Stimulated activated effector memory CD8-positive, alpha-beta T cell treated with anti-CD3 and anti-CD28 coated beads, Interleukin-12 subunit alpha, Interleukin-12 subunit beta, amount 100 ng/mL, for 72 hours (primary cell): ENCODE results near the gene PKP2.
"Not testable (repeated sequence)": the region's sequence is repeated elsewhere in the genome, so short reads cannot be mapped to it uniquely, and the experiment has no call there.

ENCODE experiments used
- ATAC-seq: fragments of 150-1000 bp; cut with Tn5 transposase; 2 replicates; pipeline ENCODE4 v1.10.0; 2021
- DNase-seq, 2 donors: peaks; one replicate each; pipeline ENCODE4 v3.0.0; 2021 to 2022; ENCODE audit warnings: low spot score in 2 of 2
- H3K27ac Mint-ChIP-seq: one replicate; pipeline ENCODE4 v1.8.0; 2022; ENCODE audit warnings: mild to moderate bottlenecking, mixed read lengths
- H3K36me3 Mint-ChIP-seq: one replicate; pipeline ENCODE4 v1.8.0; 2022; ENCODE audit warnings: mild to moderate bottlenecking, mixed read lengths
- H3K4me1 Mint-ChIP-seq: one replicate; pipeline ENCODE4 v1.8.0; 2022; ENCODE audit warnings: mixed read lengths
- H3K4me3 Mint-ChIP-seq: one replicate; pipeline ENCODE4 v1.8.0; 2022; ENCODE audit warnings: mild to moderate bottlenecking, mixed read lengths
- H3K9me3 Mint-ChIP-seq: one replicate; pipeline ENCODE4 v1.8.0; 2022; ENCODE audit warnings: mixed read lengths

Gene PKP2

DNA sequence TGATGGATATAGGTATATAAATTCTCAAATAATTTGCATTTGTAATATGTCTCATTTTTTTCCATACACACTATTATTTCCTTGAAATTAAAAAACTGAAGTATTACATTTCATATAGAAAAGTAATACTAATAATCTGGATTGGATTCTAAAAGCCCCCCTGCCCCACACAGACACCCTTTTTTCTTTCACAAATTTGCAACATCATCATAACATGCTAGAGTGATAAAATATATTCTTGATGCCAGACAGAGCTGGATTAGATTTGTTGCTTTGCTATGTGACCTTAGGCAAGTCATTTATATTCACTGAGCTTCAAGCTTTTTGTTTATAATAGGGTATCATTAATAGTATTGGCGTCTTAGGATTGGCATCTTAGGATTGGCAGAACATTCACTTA, 6.7 kb upstream of the PKP2 start:
- DNase-seq (no peak), ATAC-seq (no peak)
- Mint-ChIP-seq H3K4me1 (no peaks in the 10 kb centered on the region), H3K9me3 (peaks cover 2% of the 10 kb centered on the region), H3K4me3 (no peak overlapping the region), H3K36me3 (no peaks in the 10 kb centered on the region), H3K27ac (no peak overlapping the region)

DNA sequence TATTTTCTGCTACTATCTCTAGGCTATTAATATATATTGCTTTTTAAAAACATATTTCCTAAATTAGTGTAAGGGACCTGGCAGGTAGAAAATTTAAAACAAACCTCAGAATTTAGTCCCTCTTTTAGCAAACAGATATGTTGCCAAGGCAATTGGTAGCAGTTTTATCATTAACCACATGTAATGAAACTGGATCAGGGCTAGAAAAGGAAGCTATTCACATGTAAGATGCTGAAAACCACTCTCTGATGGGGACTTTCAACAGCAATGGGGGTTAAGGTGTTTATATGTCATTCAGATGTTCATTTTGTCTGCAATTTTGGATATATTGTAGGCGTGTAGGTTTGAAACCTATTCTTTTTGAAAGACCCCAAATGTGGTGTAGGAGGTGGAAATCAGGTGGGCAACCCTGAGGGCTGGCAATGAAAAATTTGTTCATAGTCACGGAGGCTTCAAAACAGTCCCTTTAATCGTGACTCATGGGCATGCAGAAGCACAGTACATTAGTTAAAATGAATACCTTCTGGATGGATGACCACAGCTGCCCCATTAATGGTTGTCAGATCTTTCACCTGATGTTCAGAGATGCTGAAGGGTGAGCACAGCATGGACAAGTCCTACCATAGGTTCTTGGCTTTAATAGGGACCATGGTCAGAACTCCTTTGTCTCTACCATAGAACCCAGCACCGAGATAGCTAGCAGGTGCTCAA, 5.9 kb upstream of the PKP2 start:
- H3K27ac Mint-ChIP-seq, result no peak overlapping the region
- H3K4me3 Mint-ChIP-seq, result no peak overlapping the region
- H3K9me3 Mint-ChIP-seq, result peaks cover 2% of the 10 kb centered on the region
- no peaks in the 10 kb centered on the region for H3K4me1 Mint-ChIP-seq
- H3K36me3 Mint-ChIP-seq, result no peaks in the 10 kb centered on the region
- ATAC-seq (no peak), DNase-seq (no peak)

- no peak overlapping the region for H3K4me3 Mint-ChIP-seq
- peaks cover 2% of the 10 kb centered on the region for H3K9me3 Mint-ChIP-seq
- H3K36me3 Mint-ChIP-seq, result no peaks in the 10 kb centered on the region
- no peaks in the 10 kb centered on the region for H3K4me1 Mint-ChIP-seq
- DNase-seq (no peak), ATAC-seq (no peak)
- no peak overlapping the region for H3K27ac Mint-ChIP-seq
Measured at GRCh38 chr12:32901553-32901952, 5.0 kb upstream of the PKP2 start.

DNA sequence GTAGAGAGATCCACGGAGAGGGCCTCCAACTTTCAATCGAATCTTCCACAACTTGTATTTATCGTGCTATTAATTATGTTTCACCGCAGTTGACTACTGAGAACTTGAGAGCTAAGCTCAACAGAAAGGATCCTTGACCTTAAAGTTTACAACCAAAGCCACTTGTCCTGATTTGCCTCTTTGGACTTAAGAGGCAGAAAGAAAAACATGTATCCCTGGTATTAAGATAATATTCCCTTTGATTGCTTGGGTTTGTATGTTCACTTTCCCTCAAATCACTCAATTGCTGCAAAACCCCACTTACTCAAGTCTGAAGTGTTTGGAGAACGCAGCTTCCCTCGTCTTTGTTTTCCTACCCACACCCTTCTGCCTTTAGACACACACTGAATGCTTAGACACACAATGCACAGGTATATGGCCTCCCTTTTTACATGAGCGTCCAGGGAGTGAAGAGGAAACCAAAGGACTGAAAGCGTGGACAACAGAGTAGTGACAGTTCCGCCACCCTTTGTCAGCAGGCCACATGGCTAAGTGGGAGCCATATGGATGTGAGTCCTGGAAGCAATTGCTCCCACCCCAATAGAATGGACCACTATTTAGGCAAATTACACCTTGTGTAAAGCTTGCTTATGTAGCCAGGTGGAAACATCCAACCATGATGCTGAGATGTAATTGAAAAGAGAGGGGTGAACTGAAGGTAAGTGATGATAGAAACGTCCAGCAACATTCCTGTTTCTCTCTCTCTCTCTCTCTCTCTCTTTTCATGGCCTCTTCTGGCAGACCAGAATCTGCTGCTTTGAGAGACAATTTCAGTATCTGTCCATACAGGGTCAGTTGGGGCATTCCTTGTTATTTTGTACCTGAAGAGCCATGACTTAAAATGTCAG, 1.4 kb upstream of the PKP2 start:
- Mint-ChIP-seq H3K4me1 (peaks cover 10% of the 10 kb centered on the region), H3K9me3 (no peaks in the 10 kb centered on the region), H3K27ac (no peak overlapping the region), H3K4me3 (peak overlapping the region; percentile 35), H3K36me3 (no peaks in the 10 kb centered on the region)
- DNase-seq, result no peak
- ATAC-seq, result no peak

GRCh38 chr12:32897281-32897610, 669 bp upstream of the PKP2 start:
- H3K4me3 Mint-ChIP-seq, result peak overlapping the region; percentile 35
- DNase-seq, result no peak
- H3K36me3 Mint-ChIP-seq, result no peaks in the 10 kb centered on the region
- ATAC-seq, result no peak
- peaks cover 10% of the 10 kb centered on the region for H3K4me1 Mint-ChIP-seq
- no peaks in the 10 kb centered on the region for H3K9me3 Mint-ChIP-seq
- H3K27ac Mint-ChIP-seq, result no peak overlapping the region

DNA sequence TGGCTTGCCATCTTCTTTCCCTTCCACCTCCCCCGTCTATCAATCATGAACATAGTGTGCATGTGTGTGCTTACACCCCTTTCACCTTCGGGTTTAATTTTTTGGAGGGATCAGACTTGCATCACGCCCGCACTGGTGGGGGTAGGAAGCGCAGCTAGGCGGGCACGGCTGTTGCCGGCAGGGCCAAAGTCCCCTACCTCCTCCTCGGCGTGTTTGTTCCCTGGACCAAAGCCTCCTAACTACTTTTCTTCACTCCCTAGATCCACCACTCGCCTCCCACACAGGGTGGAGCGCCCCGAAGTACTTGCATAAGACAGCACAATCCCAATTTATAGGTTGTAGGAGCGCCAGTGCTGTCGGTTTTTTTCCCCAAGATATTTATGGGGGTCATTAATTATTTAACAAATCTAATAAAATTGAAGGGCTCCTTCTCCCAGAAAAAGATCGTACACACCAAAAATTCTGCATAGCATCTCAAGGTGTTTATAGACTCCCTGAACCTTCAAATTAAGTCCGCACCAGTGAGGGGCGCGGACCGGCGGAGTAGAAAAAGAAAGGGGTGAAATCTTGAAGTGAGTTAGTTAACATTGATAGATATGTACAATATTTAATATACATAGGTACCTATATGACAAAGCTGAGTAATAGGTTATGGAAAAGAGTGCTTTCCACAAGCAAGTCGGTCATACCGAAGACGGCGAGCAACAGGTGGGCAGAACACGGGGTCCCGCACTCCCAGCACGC, 717 bp downstream of the PKP2 start:
- ATAC-seq (no peak), DNase-seq (no peak)

DNA sequence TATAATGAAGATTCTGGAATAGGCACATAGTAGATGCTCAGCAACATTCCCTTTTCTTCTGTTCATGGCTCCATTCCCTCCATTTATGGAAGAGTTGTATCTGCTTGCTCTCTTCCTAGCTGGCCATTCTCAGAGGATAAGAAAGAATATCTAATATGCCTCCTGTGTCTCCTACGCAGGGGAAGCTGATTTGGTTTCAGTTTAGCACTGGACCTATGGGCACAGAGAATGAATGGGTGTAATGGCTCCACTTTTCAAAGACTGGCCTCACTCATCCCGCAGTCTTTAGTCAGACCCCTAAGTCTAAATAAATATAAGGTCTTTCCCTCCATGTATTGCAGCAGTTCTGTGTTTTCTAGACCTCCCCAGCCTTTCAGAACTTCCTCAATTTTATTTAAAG, 2.0 kb downstream of the PKP2 start:
- H3K36me3 Mint-ChIP-seq, result no peaks in the 10 kb centered on the region
- H3K9me3 Mint-ChIP-seq, result no peaks in the 10 kb centered on the region
- H3K4me3 Mint-ChIP-seq, result no peak overlapping the region
- ATAC-seq (no peak), DNase-seq (no peak)
- no peak overlapping the region for H3K27ac Mint-ChIP-seq
- peaks cover 10% of the 10 kb centered on the region for H3K4me1 Mint-ChIP-seq

More for the DNA sequence above, 717 bp downstream of the PKP2 start:
- Mint-ChIP-seq H3K9me3 (no peaks in the 10 kb centered on the region), H3K36me3 (no peaks in the 10 kb centered on the region), H3K27ac (no peak overlapping the region), H3K4me1 (peaks cover 10% of the 10 kb centered on the region), H3K4me3 (peak overlapping the region; percentile 61)

GRCh38 chr12:32893458-32893857, 3.1 kb downstream of the PKP2 start:
- DNase-seq (no peak), ATAC-seq (no peak)
- H3K4me1 Mint-ChIP-seq, result peaks cover 10% of the 10 kb centered on the region
- H3K4me3 Mint-ChIP-seq, result no peak overlapping the region
- H3K36me3 Mint-ChIP-seq, result no peaks in the 10 kb centered on the region
- H3K27ac Mint-ChIP-seq, result no peak overlapping the region
- no peaks in the 10 kb centered on the region for H3K9me3 Mint-ChIP-seq

GRCh38 chr12:32893043-32893442, 3.5 kb downstream of the PKP2 start:
- Mint-ChIP-seq H3K4me3 (no peak overlapping the region), H3K27ac (no peak overlapping the region), H3K36me3 (no peaks in the 10 kb centered on the region), H3K4me1 (peaks cover 10% of the 10 kb centered on the region), H3K9me3 (no peaks in the 10 kb centered on the region)
- no peak for DNase-seq
- ATAC-seq, result no peak

DNA sequence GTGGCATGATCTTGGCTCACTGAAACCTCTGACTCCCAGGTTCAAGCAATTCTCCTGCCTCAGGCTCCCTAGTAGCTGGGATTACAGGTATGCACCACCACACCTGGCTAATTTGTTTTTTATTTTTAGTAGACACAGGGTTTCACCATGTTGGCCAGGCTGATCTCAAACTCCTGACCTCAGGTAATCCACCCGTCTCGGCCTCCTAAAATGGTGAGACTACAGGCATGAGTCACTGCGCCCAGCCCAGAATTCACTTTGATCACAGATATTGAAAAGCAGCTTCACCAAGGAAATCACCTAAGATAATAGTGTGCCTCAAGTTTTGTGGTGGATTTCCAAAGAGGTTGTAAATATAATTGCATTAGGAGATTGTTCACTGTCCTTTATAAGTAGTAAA, 4.2 kb downstream of the PKP2 start:
- H3K4me1 Mint-ChIP-seq, ATAC-seq, H3K9me3 Mint-ChIP-seq, H3K27ac Mint-ChIP-seq, DNase-seq, H3K4me3 Mint-ChIP-seq, H3K36me3 Mint-ChIP-seq: not testable (repeated sequence)

- H3K9me3 Mint-ChIP-seq, result no peaks in the 10 kb centered on the region
- H3K27ac Mint-ChIP-seq, result no peak overlapping the region
Measured at GRCh38 chr12:32891956-32892355, 4.6 kb downstream of the PKP2 start.

DNA sequence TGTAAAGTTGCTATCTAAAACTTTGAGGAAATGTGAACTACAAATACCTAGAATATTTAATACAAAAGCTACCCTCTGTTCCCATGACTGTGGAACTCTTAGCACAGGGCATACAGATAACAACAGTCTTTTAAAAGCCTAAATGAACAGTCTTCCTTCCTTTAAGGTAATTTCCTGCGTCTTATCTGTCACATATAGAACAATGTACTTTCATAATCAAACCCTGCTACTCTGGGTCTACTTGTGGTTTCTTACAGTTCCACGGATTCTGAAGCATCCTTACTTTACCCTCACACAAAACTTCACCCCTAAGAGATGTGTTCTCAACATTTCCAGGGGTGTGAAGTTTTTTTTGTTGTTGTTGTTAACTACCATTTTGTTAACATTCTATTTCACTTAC, 5.1 kb downstream of the PKP2 start:
- Mint-ChIP-seq H3K4me1 (peaks cover 10% of the 10 kb centered on the region), H3K4me3 (no peak overlapping the region), H3K9me3 (no peaks in the 10 kb centered on the region), H3K36me3 (no peaks in the 10 kb centered on the region), H3K27ac (no peak overlapping the region)
- DNase-seq (no peak), ATAC-seq (no peak)

More at GRCh38 chr12:32891956-32892355, 4.6 kb downstream of the PKP2 start:
- no peak for ATAC-seq
- Mint-ChIP-seq H3K4me3 (no peak overlapping the region), H3K4me1 (peaks cover 10% of the 10 kb centered on the region), H3K36me3 (no peaks in the 10 kb centered on the region)
- no peak for DNase-seq

DNA sequence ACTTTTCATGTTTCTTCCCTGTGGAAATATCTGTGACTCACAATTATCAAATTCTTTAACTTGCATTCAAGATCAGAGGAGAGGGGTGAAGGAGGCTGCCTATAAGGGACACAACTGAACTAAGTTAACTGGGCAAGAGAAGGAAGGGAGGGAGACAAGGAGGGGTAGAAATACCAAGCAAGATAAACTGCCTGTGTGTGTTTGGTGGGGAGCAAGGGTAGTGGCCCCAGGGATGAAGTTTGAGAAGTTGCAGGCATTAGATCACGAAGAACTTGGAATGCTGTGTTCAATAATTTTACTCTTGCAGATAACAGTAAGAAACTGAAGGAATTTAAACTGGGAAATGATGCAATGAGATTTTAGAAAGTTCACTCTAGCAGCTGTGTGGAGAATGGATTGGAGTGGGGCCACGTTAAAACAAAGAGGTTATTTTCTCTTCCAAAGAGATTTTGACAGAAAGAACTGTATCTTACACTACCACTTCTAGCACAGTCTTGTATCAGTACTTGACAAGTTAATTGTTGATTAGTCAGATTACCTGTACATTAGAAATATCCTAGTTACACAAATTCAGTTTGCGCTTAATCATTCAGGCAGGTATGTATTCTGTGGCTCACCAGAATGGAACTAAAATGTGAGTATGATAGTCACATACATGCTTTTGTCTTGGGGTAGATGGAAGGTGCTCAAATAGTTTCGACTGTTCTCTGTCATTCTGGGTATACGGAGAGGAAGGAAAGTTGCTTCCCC, 7.4 kb downstream of the PKP2 start:
- Mint-ChIP-seq H3K27ac (no peak overlapping the region), H3K4me3 (no peak overlapping the region), H3K36me3 (no peaks in the 10 kb centered on the region), H3K4me1 (no peaks in the 10 kb centered on the region), H3K9me3 (no peaks in the 10 kb centered on the region)
- no peak for ATAC-seq
- no peak for DNase-seq

DNA sequence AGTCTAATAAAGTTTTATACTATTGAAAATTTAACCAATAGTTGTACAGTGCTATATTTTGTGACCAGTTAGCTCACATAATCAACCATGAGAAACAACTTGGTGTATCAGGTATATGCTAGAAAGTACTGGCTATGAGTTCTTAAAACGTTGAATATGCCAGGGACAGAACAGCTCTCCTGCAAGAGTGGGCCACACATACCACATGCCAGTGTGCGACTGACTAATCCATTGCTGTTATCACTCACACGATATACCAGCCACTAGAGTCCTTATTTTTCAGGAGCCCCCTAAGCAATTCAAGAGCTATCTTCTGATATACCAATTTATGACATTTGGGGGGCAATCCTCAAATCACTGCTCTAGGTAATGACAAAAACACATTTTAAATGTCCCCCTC, 9.5 kb downstream of the PKP2 start:
- Mint-ChIP-seq H3K27ac (no peak overlapping the region), H3K36me3 (no peaks in the 10 kb centered on the region), H3K4me1 (no peaks in the 10 kb centered on the region), H3K9me3 (no peaks in the 10 kb centered on the region), H3K4me3 (no peak overlapping the region)
- DNase-seq (no peak), ATAC-seq (no peak)

DNA sequence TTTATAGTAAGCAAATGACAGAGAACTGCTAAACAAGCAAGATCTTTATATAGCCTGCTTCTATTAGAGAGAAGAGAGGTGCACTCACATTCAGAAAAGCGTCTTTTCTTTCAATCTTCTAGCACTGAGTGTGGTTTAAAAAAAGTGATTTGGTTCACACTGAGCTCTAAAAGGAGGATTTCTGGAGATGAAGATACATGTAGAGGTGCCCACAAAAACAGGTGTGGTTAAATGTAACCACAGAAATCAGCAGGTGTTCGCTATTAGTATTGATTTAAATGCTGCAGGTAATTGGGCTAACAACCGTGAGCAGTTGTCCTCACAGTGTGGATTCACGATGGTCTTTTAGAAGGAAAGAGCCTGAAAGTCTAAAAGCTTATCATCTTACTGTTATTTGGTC, 10.7 kb downstream of the PKP2 start:
- H3K4me1 Mint-ChIP-seq, result no peaks in the 10 kb centered on the region
- no peak overlapping the region for H3K27ac Mint-ChIP-seq
- no peak overlapping the region for H3K4me3 Mint-ChIP-seq
- H3K9me3 Mint-ChIP-seq, result no peaks in the 10 kb centered on the region
- DNase-seq (no peak), ATAC-seq (no peak)
- no peaks in the 10 kb centered on the region for H3K36me3 Mint-ChIP-seq
